NCI-H2081 treated with DMSO at 0.1 percent for 48 hours (cell line): ENCODE measurements around the gene TP63.
"Not testable (repeated sequence)": the region's sequence is repeated elsewhere in the genome, so short reads cannot be mapped to it uniquely, and the experiment has no call there.

ENCODE experiments used
- DNase-seq: peaks from one replicate; lab custom pipeline; 2025; lab: John Stamatoyannopoulos, UW

TP63 gene

DNA sequence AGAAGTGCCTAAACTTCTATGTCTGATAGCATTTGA is at the start of gene TP63:
TP63 (plus strand) TSS at position 17 of the 36 bp plus-strand sequence. CDS start 127 bp downstream, outside the sequence.
- DNase-seq, result no peak

DNA sequence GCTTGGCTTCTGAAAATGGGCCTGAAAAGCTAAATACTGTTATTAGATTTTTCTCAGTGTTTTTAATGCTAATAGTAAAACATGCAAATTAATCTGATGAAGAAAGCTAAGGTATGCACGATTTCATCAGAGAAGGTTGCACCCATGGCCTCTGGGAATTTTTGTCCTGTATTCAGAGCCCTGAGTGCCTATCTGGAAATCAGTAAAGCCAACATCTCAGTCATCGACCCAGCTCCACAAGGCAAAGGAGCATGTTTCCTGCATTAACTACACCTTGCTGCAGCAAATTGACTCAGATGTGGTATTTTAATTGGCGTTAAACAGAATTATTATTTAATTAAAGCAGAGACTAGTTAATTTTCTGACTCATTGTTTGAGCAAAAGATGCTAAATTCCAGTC is 49.0 kb upstream of the TP63 start:
- no peak for DNase-seq

DNA sequence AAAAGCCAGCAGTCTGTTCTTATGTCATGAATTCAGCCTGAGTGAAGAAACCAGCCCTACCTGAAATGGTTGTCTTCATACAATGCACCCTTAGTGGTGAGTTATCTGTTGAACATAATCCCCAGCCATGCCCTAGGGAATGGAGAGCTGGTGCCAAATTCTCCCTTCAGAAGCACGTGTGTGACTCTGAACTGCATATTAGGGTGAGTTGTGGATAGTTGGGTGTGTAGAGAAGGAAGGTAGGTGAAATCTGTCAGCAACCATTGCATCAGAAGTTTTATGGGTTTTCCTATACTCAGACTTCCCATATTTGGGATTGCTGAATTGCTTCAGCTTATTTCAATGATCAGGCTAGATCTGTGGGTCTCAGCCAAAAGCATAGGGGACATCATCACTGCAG is 46.5 kb upstream of the TP63 start:
- DNase-seq, result no peak

DNA sequence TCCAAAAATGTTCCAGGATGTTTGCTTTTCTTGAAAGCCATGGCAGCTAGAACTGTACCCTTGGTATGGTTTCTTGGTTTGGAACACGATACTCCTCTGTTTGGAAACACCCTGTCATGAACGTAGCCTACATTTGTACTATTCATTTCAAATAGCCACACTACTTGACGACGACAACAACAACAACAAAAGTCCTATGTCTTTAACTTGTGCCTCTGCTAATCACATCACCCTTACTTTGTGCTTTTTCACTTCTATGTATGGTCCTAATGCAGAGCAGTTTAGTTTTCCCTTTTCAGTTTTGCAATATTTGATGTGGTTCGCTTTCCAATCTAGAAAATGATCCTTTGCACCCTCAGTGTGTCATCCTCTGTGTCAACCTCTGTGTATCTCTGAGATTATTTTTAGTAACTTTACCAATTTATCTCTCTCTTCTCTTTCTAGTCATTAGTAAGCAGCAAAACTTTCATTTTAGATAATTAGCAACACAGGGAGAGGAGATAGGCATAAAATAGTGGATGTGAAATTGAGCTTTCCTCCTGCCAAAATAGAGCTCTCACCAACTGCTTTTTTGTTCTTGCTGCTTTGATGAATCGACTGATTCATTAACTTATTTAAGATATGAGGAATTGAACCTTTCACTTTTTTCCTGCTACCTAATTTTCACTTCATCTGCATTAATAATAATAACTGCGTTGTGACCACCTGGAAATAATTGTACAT is 44.1 kb upstream of the TP63 start:
- no peak for DNase-seq

DNA sequence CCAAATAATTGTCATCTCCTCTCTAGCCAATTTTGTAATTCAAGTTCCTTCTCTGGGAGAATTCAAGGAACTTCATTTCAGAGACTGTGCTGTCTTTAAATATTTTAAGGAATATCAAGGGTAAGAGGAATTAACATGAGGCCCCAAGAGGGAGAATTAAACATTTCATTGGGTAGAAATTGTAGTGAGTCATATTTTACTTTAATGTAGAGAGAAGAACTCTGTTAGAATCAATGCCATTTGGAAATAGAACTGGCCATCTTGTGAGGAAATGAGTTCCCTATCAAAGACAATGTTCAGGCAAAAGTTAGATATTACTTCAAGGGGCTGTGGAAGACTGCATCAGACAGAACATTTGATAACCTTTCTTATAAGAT is 43.5 kb upstream of the TP63 start:
- DNase-seq, result no peak

DNA sequence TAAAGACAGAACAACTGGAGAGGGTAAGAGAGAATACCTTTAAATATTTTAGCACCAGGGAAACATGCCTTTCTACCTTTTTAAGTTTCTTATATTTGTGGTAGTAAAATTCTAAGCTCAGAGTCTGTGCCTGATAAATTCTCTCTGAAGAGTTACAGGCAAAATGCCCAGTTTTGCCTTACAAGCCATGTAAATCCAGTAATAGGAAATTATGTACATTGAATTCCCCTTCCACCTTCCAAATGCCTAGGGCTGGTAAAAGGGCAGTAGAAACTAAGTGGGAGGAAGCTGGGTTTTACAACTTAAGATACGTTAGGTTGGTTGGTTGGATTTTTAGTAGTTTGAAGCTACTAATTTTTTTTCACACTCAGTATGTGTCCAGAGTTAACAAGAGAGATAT is 43.1 kb upstream of the TP63 start:
- DNase-seq, result no peak

DNA sequence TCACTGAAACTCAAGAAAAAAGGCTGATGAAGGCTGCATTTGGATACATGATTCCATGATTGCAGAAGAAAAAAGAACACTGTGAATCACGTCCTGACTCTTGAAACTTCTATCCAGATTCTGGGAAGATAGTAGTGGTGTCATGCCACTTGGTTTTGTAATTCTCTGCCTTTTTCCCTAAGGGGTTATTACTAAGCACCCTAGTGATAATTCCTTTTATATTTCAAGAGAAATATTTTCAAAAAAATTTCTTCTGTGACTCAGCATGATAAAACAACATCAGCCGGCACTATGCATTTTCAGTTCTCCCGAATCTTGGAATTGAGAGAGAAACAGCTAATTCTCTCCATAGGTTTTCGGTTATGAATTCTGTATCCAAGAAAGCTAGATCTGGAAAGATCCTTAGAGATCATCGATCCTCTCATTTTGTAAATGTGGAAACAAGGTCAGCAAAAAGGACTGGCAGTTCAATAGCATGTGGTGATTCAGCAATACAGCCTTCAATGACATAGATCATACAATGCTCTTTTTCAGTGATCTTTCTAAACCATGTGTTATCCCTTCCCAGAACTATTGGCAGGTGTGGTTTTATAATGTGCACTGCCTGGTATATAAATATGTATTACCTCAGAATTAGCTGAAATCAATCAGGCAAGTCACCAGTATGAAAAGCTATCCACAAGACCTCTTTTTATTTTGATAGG is 42.6 kb upstream of the TP63 start:
- DNase-seq, result no peak

DNA sequence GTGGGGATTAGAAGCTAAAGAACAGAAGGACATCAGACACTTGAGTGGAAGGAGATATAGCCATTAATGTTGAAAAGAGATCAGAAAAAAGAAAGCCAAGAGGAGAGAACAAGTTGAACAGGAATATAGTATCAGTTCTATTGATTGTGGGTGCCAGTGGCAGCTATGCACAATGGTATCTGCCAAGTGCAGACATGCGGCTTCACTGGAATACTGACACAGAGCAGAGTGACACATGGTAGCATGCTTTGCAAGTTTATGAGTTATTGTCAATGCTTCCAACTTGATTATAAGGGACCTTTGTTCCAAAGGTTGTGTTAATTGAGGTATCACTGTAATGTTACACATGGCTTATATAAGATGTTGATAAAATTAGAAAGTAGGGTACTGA is 42.0 kb upstream of the TP63 start:
- DNase-seq, result no peak

DNA sequence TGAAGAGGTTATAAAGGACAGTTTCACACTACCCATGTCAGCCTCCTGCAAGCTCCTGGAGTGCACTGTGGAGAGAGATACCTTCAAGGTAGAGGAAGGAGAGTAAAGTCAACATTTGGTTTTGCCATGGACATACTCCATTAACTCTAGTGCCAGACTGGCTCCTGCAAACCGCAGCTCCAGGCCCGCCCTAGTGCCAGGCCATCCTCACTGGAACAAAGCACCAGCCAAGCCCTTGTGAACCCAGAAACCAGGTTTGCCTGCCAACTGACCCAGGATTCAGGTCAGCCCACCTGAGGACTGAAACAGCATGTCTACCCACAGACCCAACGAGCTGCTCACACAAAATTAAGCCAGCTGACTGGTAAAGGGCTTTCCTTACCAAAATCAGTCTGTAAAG is 41.0 kb upstream of the TP63 start:
- DNase-seq, result no peak

DNA sequence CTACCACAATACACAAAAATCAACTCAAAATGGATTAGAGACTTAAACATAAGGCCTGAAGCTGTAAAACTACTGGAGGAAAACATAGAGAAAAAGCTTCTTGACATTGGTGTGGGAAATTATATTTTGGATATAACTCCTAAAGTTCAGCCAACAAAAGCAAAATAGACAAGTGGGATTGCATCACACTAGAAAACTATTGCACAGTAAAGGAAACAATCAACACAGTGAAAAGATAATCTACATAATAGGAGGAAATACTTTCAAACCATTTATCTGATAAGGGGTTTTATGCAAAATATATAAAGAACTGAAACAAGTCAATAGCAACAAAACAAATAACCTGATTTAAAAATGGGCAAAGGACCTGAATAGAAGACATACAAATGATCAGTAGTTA is 37.6 kb upstream of the TP63 start:
- no peak for DNase-seq

DNA sequence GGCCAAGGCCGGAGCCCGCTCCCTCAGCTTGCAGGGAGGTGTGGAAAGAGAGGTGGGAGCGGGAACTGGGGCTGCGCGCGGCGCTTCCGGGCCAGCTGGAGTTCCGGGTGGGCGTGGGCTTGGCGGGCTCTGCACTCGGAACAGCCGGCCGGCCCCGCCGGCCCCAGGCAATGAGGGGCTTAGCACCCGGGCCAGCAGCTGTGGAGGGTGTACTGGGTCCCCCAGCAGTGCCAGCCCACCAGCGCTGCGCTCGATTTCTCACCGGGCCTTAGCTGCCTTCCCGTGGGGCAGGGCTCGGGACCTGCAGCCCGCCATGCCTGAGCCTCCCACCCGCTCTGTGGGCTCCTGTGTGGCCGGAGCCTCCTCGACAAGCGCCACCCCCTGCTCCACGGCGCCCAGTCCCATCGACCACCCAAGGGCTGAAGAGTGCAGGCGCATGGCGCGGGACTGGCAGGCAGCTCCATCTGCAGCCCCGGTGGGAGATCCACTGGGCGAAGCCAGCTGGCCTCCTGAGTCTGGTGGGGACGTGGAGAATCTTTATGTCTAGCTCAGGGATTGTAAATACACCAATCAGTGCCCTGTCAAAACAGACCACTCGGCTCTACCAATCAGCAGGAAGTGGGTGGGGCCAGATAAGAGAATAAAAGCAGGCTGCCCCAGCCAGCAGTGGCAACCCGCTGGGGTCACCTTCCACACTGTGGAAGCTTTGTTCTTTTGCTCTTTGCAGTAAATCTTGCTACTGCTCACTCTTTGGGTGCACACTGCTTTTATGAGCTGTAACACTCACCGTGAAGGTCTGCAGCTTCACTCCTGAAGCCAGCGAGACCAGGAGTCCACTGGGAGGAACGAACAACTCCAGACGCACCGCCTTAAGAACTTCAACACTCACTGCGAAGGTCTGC is 34.9 kb upstream of the TP63 start:
- not testable (repeated sequence) for DNase-seq

DNA sequence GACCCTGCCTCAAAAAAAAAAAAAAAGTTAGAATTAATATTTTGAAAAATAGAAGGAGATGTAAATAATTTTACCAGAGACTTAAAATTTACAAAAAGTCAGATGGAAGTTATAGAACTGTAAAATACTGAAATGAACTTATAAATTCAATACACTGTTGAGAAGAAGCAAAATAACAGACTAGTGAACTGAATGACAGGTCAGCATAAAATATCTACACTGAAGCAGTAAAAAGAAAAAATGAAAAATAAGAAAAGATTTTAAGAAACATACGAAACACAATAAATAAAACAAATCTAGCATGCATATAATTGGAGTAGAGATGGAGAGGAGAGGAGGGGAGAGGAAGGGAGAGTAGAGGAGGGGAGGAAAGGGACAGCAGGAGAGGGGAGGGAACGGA is 33.3 kb upstream of the TP63 start:
- no peak for DNase-seq

DNA sequence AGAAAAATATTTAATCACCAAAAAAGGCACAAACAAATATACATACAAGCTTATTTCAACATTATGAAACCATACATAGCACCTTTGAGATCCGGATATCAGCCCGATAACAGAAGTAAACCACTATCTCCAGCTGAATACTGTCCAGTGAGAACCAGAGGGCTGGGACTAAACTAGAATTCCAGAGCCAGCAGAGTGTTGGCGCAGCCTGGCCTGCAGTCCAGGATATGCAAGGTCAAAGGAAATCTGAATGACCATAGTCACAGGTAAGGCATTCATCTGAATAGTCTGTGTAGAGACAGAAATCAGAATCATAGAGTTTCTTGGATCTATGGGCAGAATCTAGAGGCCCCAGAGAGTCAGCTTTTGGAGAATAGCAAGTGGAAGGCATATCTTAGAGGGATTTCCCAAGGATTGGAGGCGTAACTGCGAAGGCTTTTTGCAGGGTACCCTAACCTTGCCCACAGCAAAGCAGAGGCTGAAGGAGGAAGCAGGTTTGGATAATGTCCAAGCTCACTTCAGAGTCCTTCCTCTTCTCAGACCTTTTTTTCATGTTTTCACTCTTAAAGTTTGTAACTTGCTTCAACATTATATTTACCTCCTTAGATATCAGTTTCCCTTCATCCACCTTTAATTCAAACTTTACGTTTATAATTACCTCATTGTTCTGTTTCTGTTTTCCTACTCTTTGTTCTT is 32.5 kb upstream of the TP63 start:
- no peak for DNase-seq

DNA sequence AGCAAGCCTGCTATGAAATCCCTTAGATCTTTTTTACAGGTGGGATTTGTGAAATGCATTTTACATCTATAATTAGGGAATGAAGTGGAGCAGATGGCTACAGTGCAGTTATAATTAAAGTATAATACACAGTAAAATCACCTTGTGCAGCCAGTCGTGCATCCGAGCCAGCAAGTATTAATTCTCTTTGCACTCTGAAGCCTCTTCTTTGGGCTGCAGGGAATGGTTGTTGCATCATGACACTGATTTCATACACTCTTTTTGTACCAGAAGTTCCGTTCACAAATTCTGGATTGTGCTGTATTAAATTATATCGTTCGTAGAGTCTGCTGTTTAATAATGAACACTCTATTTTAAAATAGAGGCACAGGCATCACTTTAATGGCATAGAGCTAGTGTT is 28.7 kb upstream of the TP63 start:
- peak; percentile 24 for DNase-seq

DNA sequence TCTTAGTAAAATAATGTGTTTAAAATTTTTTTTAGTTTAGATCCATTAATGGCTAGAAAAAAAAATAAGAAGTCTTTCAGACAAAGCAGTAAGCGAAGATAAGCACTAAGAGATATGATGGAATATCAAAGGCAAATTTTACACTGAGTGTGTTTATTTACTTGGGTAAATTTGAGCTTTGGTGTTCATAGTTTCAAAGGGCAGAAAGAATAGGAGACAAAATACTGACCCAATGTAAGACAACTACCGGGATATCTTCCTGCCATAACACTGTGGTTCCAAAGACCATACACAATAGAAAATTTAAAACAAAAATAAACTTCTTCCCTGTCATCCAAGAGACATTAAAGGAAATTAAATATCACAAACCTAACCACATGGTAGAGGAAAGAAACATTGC is 25.5 kb upstream of the TP63 start:
- no peak for DNase-seq

DNA sequence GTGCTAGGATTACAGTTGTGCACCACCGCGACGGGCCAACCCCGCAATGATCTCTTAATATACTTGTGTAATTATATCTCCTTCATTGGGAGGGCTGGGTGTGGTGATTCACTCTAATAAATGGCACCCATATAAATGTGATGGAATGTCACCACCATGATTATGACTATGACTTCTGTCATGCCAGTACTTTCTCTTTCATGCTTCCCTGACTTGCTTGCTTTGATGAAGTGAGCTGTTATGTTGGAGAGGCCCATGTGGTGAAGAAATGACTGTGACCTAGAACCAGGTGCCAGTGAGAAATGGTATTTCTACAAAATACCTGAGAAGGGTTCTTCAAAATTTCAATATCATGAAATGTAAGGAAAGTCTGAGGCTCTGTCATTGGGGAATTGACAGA is 24.4 kb upstream of the TP63 start:
- DNase-seq, result no peak

DNA sequence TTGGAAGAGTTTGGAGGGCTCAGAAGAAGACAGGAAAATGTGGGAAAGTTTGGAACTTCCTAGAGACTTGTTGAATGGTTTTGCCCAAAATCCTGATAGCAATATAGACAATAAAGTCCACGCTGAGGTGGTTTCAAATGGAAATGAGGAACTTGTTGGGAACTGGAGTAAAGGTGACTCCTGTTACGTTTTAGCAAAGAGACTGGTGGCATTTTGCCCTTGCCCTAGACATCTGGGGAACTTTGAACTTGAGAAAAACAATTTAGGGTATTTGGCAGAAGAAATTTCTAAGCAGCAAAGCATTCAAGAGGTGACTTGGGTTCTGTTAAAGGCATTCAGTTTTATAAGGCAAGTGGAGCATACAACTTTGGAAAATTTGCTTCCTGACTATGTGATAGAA is 18.5 kb upstream of the TP63 start:
- not testable (repeated sequence) for DNase-seq

DNA sequence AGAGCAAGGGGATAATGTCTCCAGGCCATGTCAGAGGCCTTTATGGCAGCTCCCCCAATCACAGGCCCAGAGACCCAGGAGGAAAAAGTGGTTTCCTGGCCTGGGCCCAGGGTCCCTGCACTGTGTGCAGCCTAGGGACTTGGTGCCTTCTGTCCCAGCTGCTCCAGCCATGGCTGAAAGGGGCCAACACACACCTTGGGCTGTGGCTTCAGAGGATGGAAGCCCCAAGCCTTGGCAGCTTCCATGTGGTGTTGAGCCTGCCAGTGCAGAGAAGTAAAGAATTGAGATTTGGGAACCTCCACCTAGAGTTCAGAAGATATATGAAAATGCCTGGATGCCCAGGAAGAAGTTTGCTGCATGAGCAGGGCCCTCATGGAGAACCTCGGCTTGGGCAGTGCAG is 18.1 kb upstream of the TP63 start:
- no peak for DNase-seq

DNA sequence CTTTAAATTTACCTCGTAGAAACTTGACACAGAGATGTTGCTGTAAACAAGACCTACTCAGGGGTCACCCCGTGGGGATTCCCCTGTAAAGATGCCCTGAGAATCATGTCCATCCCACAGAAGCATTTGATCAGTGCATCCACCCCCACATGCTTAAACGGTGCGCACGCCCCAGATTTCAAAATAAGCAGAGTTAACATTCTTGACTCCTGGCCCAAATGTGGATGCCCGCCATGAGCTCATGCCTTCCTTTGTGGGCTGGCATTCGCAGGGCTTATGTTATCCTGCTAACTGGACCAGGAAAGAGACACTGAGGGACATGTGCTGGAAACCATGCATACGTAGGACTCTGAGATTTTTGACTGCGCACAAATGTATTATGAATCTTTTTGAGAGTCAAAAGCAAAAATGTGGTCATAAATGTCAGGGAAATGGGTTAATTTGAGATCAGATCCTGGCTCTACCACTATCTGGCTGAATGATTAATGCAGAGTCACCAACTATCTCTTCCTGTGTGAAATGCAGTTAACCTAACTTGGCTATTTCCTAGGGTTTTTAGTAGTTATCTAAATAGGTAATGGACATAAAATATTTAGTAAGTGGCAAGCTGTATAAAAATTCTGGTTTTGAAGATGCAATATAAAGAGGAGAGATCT is 9.1 kb upstream of the TP63 start:
- DNase-seq, result no peak

DNA sequence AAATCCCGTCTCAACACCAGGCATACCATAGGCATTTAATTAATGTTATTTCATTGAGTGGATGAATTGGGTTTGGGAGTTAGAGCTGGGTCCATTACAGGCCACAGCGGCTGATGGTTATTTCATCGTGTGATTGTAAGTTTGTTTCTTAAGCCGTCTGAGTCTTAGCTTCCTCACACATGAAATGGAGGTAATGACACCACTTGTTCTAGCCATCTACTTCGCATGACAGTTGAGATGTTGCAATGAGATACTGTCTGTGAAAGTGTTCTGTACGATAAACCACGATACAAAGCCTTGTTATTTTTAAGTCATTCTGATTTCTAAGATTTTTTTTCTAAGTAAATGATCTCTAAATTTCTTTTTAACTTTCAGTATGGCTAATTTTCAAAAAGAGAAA is 8.6 kb upstream of the TP63 start:
- no peak for DNase-seq

DNA sequence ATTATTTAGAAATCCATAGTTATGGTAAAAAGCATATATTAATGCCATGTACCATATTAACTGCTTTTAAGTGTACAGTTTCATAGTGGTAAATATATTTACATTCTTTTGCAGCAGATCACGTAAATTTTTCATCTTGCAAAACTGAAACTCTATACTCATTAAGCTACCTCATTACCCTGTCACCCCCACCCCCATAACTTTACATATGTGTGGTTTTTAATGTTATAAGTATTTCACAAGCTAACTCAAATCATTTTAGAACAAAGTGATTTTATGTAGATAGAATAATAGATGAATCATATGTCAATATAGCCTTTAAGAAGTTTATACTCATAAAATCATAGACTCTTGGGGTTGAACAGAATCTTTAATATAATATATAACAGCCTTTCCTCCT is 7.1 kb upstream of the TP63 start:
- no peak for DNase-seq

DNA sequence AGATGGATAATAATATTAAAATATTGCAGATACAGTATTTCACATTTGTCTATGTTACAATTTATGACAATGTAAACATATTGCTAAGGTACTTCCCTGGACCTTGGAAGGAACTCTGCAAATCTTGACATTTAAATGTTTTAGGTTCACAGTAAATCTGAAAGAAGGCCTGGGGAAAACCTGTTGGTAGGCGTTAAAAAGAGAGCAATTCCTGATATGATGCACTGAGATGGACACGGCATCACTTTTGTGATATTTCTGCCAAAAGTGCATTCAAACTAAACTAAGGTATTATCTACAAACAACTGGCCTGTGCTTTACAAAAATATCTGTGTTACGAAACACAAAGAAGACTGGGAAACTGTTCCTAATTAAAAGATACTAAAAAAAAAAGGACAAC is 6.1 kb upstream of the TP63 start:
- DNase-seq, result no peak

DNA sequence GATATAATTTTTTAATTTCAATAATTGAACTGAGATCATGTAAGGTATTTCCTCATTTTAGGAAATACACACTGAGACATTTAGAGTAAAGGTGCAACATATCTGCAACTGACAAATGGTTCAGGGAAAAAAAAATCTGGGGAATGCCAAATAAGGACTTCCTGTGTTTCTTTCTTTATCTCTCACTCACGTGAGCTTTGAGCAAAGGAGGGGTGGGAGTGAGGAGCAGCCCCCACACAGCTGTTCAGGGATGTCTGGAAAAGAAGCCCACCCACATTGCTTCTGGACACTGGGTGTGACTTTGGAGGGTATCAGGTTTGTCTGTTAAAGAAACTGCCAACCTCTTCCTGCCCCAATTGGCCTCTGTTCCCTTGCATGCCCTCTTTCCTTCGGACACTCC is 5.6 kb upstream of the TP63 start:
- no peak for DNase-seq
